ENCODE data around the gene KRT86. TPM values are rescaled to one million over a fixed set of nuclear protein-coding genes. Genes with fewer than 3 reads are reported as not detected.
"Not testable (repeated sequence)": the region's sequence is repeated elsewhere in the genome, so short reads cannot be mapped to it uniquely, and the experiment has no call there.

The KRT86 gene
- total RNA-seq, 2 experiments from 2014 or later: 0.14 TPM; not detected in 1

- H3K27me3 Mint-ChIP-seq: peaks cover 24% of the 10 kb centered on the region
- POLR2A ChIA-PET: no interaction called here
- peaks cover 3% of the 10 kb centered on the region for H3K36me3 Mint-ChIP-seq
- ATAC-seq (ENCODE audit: low read depth) (no peak), DNase-seq (no peak)
- peaks cover 3% of the 10 kb centered on the region for H3K9me3 Mint-ChIP-seq
- H3K27ac Mint-ChIP-seq: no peak overlapping the region
- no peak overlapping the region for H3K4me3 Mint-ChIP-seq
- peaks cover 8% of the 10 kb centered on the region for H3K4me1 Mint-ChIP-seq
Observed at GRCh38 chr12:52333321-52333720, 58.9 kb downstream of the KRT86 start.

- ATAC-seq (ENCODE audit: low read depth) (no peak), DNase-seq (no peak)
- POLR2A ChIA-PET: no interaction called here
- Mint-ChIP-seq H3K27me3 (peaks cover 27% of the 10 kb centered on the region), H3K27ac (no peak overlapping the region), H3K4me3 (no peak overlapping the region), H3K4me1 (peaks cover 6% of the 10 kb centered on the region), H3K36me3 (peaks cover 3% of the 10 kb centered on the region), H3K9me3 (peaks cover 3% of the 10 kb centered on the region)
Observed at GRCh38 chr12:52334185-52334584, 59.7 kb downstream of the KRT86 start.

GRCh38 chr12:52335598-52336262 is 61.3 kb downstream of the KRT86 start:
- DNase-seq (no peak), ATAC-seq (ENCODE audit: low read depth) (no peak)
- peaks cover 23% of the 10 kb centered on the region for H3K27me3 Mint-ChIP-seq
- peaks cover 3% of the 10 kb centered on the region for H3K9me3 Mint-ChIP-seq
- H3K4me3 Mint-ChIP-seq: no peak overlapping the region
- peaks cover 3% of the 10 kb centered on the region for H3K36me3 Mint-ChIP-seq
- POLR2A ChIA-PET: interaction anchor here (0.7 kb wide), 1 partner anchor 212 kb away, joined by 7 read pairs; no protein-coding TSS in a partner anchor
- peaks cover 6% of the 10 kb centered on the region for H3K4me1 Mint-ChIP-seq
- H3K27ac Mint-ChIP-seq: no peak overlapping the region

- H3K4me1 Mint-ChIP-seq: peaks cover 6% of the 10 kb centered on the region
- POLR2A ChIA-PET: interaction anchor here (0.7 kb wide), 1 partner anchor 211 kb away, joined by 7 read pairs; no protein-coding TSS in a partner anchor
- peaks cover 23% of the 10 kb centered on the region for H3K27me3 Mint-ChIP-seq
- peaks cover 3% of the 10 kb centered on the region for H3K36me3 Mint-ChIP-seq
- peaks cover 3% of the 10 kb centered on the region for H3K9me3 Mint-ChIP-seq
- no peak for ATAC-seq (ENCODE audit: low read depth)
- DNase-seq: no peak
- H3K27ac Mint-ChIP-seq: no peak overlapping the region
- H3K4me3 Mint-ChIP-seq: no peak overlapping the region
Observed at GRCh38 chr12:52336641-52337040, 62.2 kb downstream of the KRT86 start.

GRCh38 chr12:52337054-52337453 is 62.6 kb downstream of the KRT86 start:
- H3K4me3 Mint-ChIP-seq: no peak overlapping the region
- H3K27ac Mint-ChIP-seq: no peak overlapping the region
- H3K9me3 Mint-ChIP-seq: peaks cover 3% of the 10 kb centered on the region
- peaks cover 3% of the 10 kb centered on the region for H3K4me1 Mint-ChIP-seq
- H3K36me3 Mint-ChIP-seq: peaks cover 3% of the 10 kb centered on the region
- DNase-seq (no peak), ATAC-seq (ENCODE audit: low read depth) (no peak)
- POLR2A ChIA-PET: no interaction called here
- H3K27me3 Mint-ChIP-seq: peaks cover 23% of the 10 kb centered on the region

GRCh38 chr12:52338241-52338960 is 64.0 kb downstream of the KRT86 start:
- POLR2A ChIA-PET: no interaction called here
- Mint-ChIP-seq H3K9me3 (peaks cover 3% of the 10 kb centered on the region), H3K27me3 (peaks cover 20% of the 10 kb centered on the region), H3K27ac (no peak overlapping the region), H3K36me3 (peaks cover 3% of the 10 kb centered on the region), H3K4me1 (peaks cover 3% of the 10 kb centered on the region), H3K4me3 (no peak overlapping the region)
- DNase-seq: no peak
- ATAC-seq (ENCODE audit: low read depth): no peak

- ATAC-seq (ENCODE audit: low read depth) (no peak), DNase-seq (no peak)
- Mint-ChIP-seq H3K9me3 (peaks cover 3% of the 10 kb centered on the region), H3K4me3 (no peak overlapping the region), H3K36me3 (peaks cover 3% of the 10 kb centered on the region), H3K4me1 (peaks cover 3% of the 10 kb centered on the region), H3K27ac (no peak overlapping the region), H3K27me3 (peaks cover 18% of the 10 kb centered on the region)
- POLR2A ChIA-PET: no interaction called here
Observed at GRCh38 chr12:52341066-52341580, 66.7 kb downstream of the KRT86 start.

GRCh38 chr12:52342781-52343490 is 68.5 kb downstream of the KRT86 start:
- ATAC-seq (ENCODE audit: low read depth) (no peak), DNase-seq (no peak)
- Mint-ChIP-seq H3K4me1 (no peaks in the 10 kb centered on the region), H3K27me3 (peaks cover 14% of the 10 kb centered on the region), H3K27ac (no peak overlapping the region), H3K4me3 (no peak overlapping the region), H3K9me3 (no peaks in the 10 kb centered on the region), H3K36me3 (no peaks in the 10 kb centered on the region)
- POLR2A ChIA-PET: no interaction called here

- Mint-ChIP-seq H3K36me3 (no peaks in the 10 kb centered on the region), H3K27ac (no peak overlapping the region), H3K27me3 (peaks cover 13% of the 10 kb centered on the region), H3K4me1 (no peaks in the 10 kb centered on the region), H3K4me3 (no peak overlapping the region), H3K9me3 (no peaks in the 10 kb centered on the region)
- no peak for DNase-seq
- ATAC-seq (ENCODE audit: low read depth): no peak
- POLR2A ChIA-PET: no interaction called here
Observed at GRCh38 chr12:52343550-52343949, 69.1 kb downstream of the KRT86 start.

- H3K9me3 Mint-ChIP-seq: no peaks in the 10 kb centered on the region
- H3K27me3 Mint-ChIP-seq: peaks cover 16% of the 10 kb centered on the region
- H3K4me3 Mint-ChIP-seq: no peak overlapping the region
- H3K27ac Mint-ChIP-seq: no peak overlapping the region
- no peaks in the 10 kb centered on the region for H3K4me1 Mint-ChIP-seq
- no peaks in the 10 kb centered on the region for H3K36me3 Mint-ChIP-seq
- POLR2A ChIA-PET: no interaction called here
- ATAC-seq (ENCODE audit: low read depth) (no peak), DNase-seq (no peak)
Observed at GRCh38 chr12:52344111-52344510, 69.7 kb downstream of the KRT86 start.

GRCh38 chr12:52345041-52345440 is 70.6 kb downstream of the KRT86 start:
- H3K27me3 Mint-ChIP-seq: peaks cover 15% of the 10 kb centered on the region

GRCh38 chr12:52346593-52346992 is 72.1 kb downstream of the KRT86 start:
- no peak overlapping the region for H3K4me3 Mint-ChIP-seq
- H3K36me3 Mint-ChIP-seq: no peaks in the 10 kb centered on the region
- no peak overlapping the region for H3K27ac Mint-ChIP-seq
- DNase-seq: no peak
- H3K4me1 Mint-ChIP-seq: peaks cover 4% of the 10 kb centered on the region
- no peaks in the 10 kb centered on the region for H3K9me3 Mint-ChIP-seq
- POLR2A ChIA-PET: no interaction called here
- no peak for ATAC-seq (ENCODE audit: low read depth)
- H3K27me3 Mint-ChIP-seq: peaks cover 17% of the 10 kb centered on the region

More at GRCh38 chr12:52345041-52345440, 70.6 kb downstream of the KRT86 start:
- H3K9me3 Mint-ChIP-seq; DNase-seq; H3K27ac Mint-ChIP-seq; POLR2A ChIA-PET; H3K4me3 Mint-ChIP-seq; ATAC-seq (ENCODE audit: low read depth); H3K36me3 Mint-ChIP-seq; H3K4me1 Mint-ChIP-seq: not testable (repeated sequence)

- ATAC-seq (ENCODE audit: low read depth): no peak
- DNase-seq: no peak
- POLR2A ChIA-PET: interaction anchor here (1.1 kb wide), 1 partner anchor 28 kb away, joined by 3 read pairs; no protein-coding TSS in a partner anchor
Observed at GRCh38 chr12:52347016-52347415, 72.6 kb downstream of the KRT86 start.

More at GRCh38 chr12:52347016-52347415, 72.6 kb downstream of the KRT86 start:
- Mint-ChIP-seq H3K9me3 (no peaks in the 10 kb centered on the region), H3K4me3 (no peak overlapping the region), H3K27ac (no peak overlapping the region), H3K4me1 (peaks cover 7% of the 10 kb centered on the region), H3K27me3 (peaks cover 17% of the 10 kb centered on the region), H3K36me3 (no peaks in the 10 kb centered on the region)

All from activated naive CD8-positive, alpha-beta T cell treated with anti-CD3 and anti-CD28 coated beads, Interleukin-2, amount 10 ng/mL, durations not matched to agents 7 days and 5 days (primary cell).